OCI-LY1 (cell line): Measurements from ENCODE around the gene SMAD4.

Experiments
- CTCF ChIP-seq: fragments of 200-600 bp; sonication (generic), shearing (Covaris generic); IDR thresholded peaks from 2 replicates; pipeline ENCODE4 v1.5.1; 2017; ENCODE audit warnings: mild to moderate bottlenecking, antibody characterized with exemption, low read length, moderate library complexity, mixed read lengths
- EZH2 ChIP-seq: fragments of 200-600 bp; sonication (generic), shearing (Covaris generic); IDR thresholded peaks from 2 replicates; pipeline ENCODE4 v1.8.0; 2017; ENCODE audit warnings: borderline replicate concordance, mixed run types, mild to moderate bottlenecking, antibody characterized with exemption, low read length, moderate library complexity, mixed read lengths

- TF ChIP-seq CTCF (no peak), EZH2 (no peak)
Observed at GRCh38 chr18:51132256-51132935, 102.4 kb downstream of the SMAD4 start.
